Loucy (cell line): Measurements from ENCODE around the gene ARHGAP22.

Experiments
- EZH2phosphoT487 ChIP-seq: fragments of 200-600 bp; IDR thresholded peaks from 2 replicates; pipeline ENCODE4 v1.6.1; 2018; ENCODE audit warnings: antibody characterized with exemption, mild to moderate bottlenecking, moderate library complexity, borderline replicate concordance
- TF ChIP-seq, protein P1 (sequence below): fragments of 200-600 bp; sonication (generic); conservative IDR thresholded peaks from 2 replicates; pipeline ENCODE4 v1.5.1; 2014; ENCODE audit warnings: mild to moderate bottlenecking, antibody characterized with exemption, low read length

DNA sequence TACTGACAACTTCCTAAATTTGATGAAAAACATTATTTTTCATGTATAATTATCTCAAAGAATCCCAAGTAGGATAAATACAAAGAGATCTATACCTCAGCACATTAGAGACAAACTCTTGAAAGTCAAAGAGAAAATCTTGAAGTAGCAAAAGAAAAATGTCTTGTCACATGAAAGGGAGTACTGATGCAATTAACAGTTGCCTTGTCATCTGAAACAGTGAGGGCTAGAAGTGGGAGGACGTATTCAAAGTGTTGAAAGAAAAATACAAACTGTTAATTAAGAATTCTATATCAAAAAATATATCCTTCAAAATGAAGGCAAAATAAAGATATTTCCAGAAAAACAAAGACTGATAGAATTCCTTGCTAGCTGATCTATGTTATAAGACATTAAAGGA is 35.5 kb upstream of the ARHGAP22 start:
- TF ChIP-seq, protein P1, sequence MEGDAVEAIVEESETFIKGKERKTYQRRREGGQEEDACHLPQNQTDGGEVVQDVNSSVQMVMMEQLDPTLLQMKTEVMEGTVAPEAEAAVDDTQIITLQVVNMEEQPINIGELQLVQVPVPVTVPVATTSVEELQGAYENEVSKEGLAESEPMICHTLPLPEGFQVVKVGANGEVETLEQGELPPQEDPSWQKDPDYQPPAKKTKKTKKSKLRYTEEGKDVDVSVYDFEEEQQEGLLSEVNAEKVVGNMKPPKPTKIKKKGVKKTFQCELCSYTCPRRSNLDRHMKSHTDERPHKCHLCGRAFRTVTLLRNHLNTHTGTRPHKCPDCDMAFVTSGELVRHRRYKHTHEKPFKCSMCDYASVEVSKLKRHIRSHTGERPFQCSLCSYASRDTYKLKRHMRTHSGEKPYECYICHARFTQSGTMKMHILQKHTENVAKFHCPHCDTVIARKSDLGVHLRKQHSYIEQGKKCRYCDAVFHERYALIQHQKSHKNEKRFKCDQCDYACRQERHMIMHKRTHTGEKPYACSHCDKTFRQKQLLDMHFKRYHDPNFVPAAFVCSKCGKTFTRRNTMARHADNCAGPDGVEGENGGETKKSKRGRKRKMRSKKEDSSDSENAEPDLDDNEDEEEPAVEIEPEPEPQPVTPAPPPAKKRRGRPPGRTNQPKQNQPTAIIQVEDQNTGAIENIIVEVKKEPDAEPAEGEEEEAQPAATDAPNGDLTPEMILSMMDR: no peak
- TF ChIP-seq EZH2phosphoT487: no peak
